VCaP (cell line): ENCODE data around the gene APOO.

ENCODE experiments used
- H3K27ac ChIP-seq: fragments of 450-650 bp; 2 replicates; pipeline ENCODE4 v1.5.1; 2017
- CTCF ChIP-seq: fragments of 450-650 bp; conservative IDR thresholded peaks from 2 replicates; pipeline ENCODE4 v1.5.1; 2017; ENCODE audit warnings: mild to moderate bottlenecking, moderate library complexity

The APOO gene

GRCh38 chrX:23822841-23823240 is 84.9 kb downstream of the APOO start:
- TF ChIP-seq CTCF, result no peak
- peak overlapping the region; percentile 59 for H3K27ac ChIP-seq

- TF ChIP-seq CTCF, result no peak
- H3K27ac ChIP-seq, result peak overlapping the region; percentile 59
Measured at GRCh38 chrX:23822397-23822796, 85.3 kb downstream of the APOO start.

GRCh38 chrX:23821847-23822246 is 85.9 kb downstream of the APOO start:
- H3K27ac ChIP-seq, result peak overlapping the region; percentile 59
- TF ChIP-seq CTCF, result no peak

GRCh38 chrX:23820235-23820782 is 87.4 kb downstream of the APOO start:
- H3K27ac ChIP-seq, result no peak overlapping the region
- TF ChIP-seq CTCF, result no peak

- no peak overlapping the region for H3K27ac ChIP-seq
- no peak for TF ChIP-seq CTCF
Measured at GRCh38 chrX:23819385-23820234, 88.1 kb downstream of the APOO start.

GRCh38 chrX:23817979-23818336 is 89.8 kb downstream of the APOO start:
- TF ChIP-seq CTCF, result no peak
- H3K27ac ChIP-seq, result no peak overlapping the region

- no peak for TF ChIP-seq CTCF
- no peak overlapping the region for H3K27ac ChIP-seq
Measured at GRCh38 chrX:23816179-23816578, 91.6 kb downstream of the APOO start.
